IPS-18a (cell line): ENCODE results near the gene XPO4.
A peak's percentile ranks its signal among the peaks of the same experiment; 100 is the strongest.

Experiments used
- H3K27ac ChIP-seq: one replicate; pipeline ENCODE4 v1.5.1; 2013; ENCODE audit warnings: low read length
- H3K27me3 ChIP-seq: one replicate; pipeline ENCODE4 v1.6.1; 2013; ENCODE audit warnings: mild to moderate bottlenecking, low read length; ENCODE audit not compliant: control insufficient read depth, insufficient read depth
- H3K36me3 ChIP-seq: one replicate; pipeline ENCODE4 v1.6.1; 2013; ENCODE audit warnings: low read depth, low read length; ENCODE audit not compliant: control insufficient read depth
- H3K4me1 ChIP-seq: one replicate; pipeline ENCODE4 v1.6.1; 2013; ENCODE audit warnings: low read depth, low read length; ENCODE audit not compliant: control insufficient read depth
- H3K4me3 ChIP-seq: one replicate; pipeline ENCODE4 v1.5.1; 2013; ENCODE audit warnings: low read length
- H3K9ac ChIP-seq: one replicate; pipeline ENCODE4 v1.6.1; 2013; ENCODE audit warnings: mild to moderate bottlenecking, low read length, moderate library complexity
- H3K9me3 ChIP-seq: one replicate; pipeline ENCODE4 v1.6.1; 2013; ENCODE audit warnings: low read depth, low read length; ENCODE audit not compliant: control insufficient read depth

Gene XPO4

GRCh38 chr13:20778311-20778710, 124.2 kb downstream of the XPO4 start:
- Histone ChIP-seq H3K27me3 (no peaks in the 10 kb centered on the region), H3K4me1 (no peaks in the 10 kb centered on the region), H3K9ac (no peak overlapping the region), H3K9me3 (no peaks in the 10 kb centered on the region), H3K27ac (no peak overlapping the region), H3K36me3 (peaks cover 14% of the 10 kb centered on the region), H3K4me3 (no peak overlapping the region)

- Histone ChIP-seq H3K9ac (no peak overlapping the region), H3K36me3 (peaks cover 2% of the 10 kb centered on the region), H3K4me3 (no peak overlapping the region), H3K4me1 (peaks cover 6% of the 10 kb centered on the region), H3K27me3 (no peaks in the 10 kb centered on the region), H3K27ac (no peak overlapping the region), H3K9me3 (no peaks in the 10 kb centered on the region)
Measured at GRCh38 chr13:20776751-20777150, 125.8 kb downstream of the XPO4 start.

GRCh38 chr13:20775961-20776360, 126.6 kb downstream of the XPO4 start:
- no peaks in the 10 kb centered on the region for H3K36me3 ChIP-seq
- no peak overlapping the region for H3K27ac ChIP-seq
- H3K9ac ChIP-seq = no peak overlapping the region
- no peaks in the 10 kb centered on the region for H3K27me3 ChIP-seq
- peaks cover 6% of the 10 kb centered on the region for H3K4me1 ChIP-seq
- H3K9me3 ChIP-seq = no peaks in the 10 kb centered on the region
- no peak overlapping the region for H3K4me3 ChIP-seq

- Histone ChIP-seq H3K9ac (no peak overlapping the region), H3K4me1 (peaks cover 6% of the 10 kb centered on the region)
Measured at GRCh38 chr13:20774746-20775145, 127.8 kb downstream of the XPO4 start.

GRCh38 chr13:20773194-20774080, 129.1 kb downstream of the XPO4 start, which contains the start of gene EEF1AKMT1:
EEF1AKMT1 (minus strand) TSS chr13:20773961; CDS start chr13:20757598, 16,363 bp downstream.
- H3K4me1 ChIP-seq = peaks cover 6% of the 10 kb centered on the region
- H3K36me3 ChIP-seq = no peaks in the 10 kb centered on the region
- peak within 1 kb of the TSS; percentile 85 for H3K4me3 ChIP-seq
- H3K9me3 ChIP-seq = no peaks in the 10 kb centered on the region
- peak within 1 kb of the TSS; percentile 88 for H3K9ac ChIP-seq
- H3K27me3 ChIP-seq = no peaks in the 10 kb centered on the region
- peak within 1 kb of the TSS; percentile 84 for H3K27ac ChIP-seq

More at GRCh38 chr13:20774746-20775145, 127.8 kb downstream of the XPO4 start:
- no peak overlapping the region for H3K4me3 ChIP-seq
- H3K27me3 ChIP-seq = no peaks in the 10 kb centered on the region
- H3K27ac ChIP-seq = no peak overlapping the region
- no peaks in the 10 kb centered on the region for H3K36me3 ChIP-seq
- H3K9me3 ChIP-seq = no peaks in the 10 kb centered on the region

- Histone ChIP-seq H3K36me3 (no peaks in the 10 kb centered on the region), H3K4me1 (peaks cover 6% of the 10 kb centered on the region), H3K4me3 (peak overlapping the region; percentile 85), H3K9me3 (no peaks in the 10 kb centered on the region), H3K9ac (peak overlapping the region; percentile 88), H3K27ac (no peak overlapping the region), H3K27me3 (no peaks in the 10 kb centered on the region)
Measured at GRCh38 chr13:20772401-20773131, 130.0 kb downstream of the XPO4 start.

- Histone ChIP-seq H3K9me3 (no peaks in the 10 kb centered on the region), H3K9ac (no peak overlapping the region), H3K4me1 (peaks cover 6% of the 10 kb centered on the region), H3K27me3 (no peaks in the 10 kb centered on the region), H3K36me3 (no peaks in the 10 kb centered on the region), H3K4me3 (no peak overlapping the region), H3K27ac (no peak overlapping the region)
Measured at GRCh38 chr13:20769834-20770233, 132.7 kb downstream of the XPO4 start.

GRCh38 chr13:20769091-20769490, 133.5 kb downstream of the XPO4 start:
- Histone ChIP-seq H3K36me3 (no peaks in the 10 kb centered on the region), H3K27ac (no peak overlapping the region), H3K27me3 (no peaks in the 10 kb centered on the region), H3K9ac (no peak overlapping the region), H3K4me1 (peaks cover 6% of the 10 kb centered on the region), H3K4me3 (no peak overlapping the region), H3K9me3 (no peaks in the 10 kb centered on the region)

GRCh38 chr13:20767309-20767943, 135.1 kb downstream of the XPO4 start:
- Histone ChIP-seq H3K9me3 (no peaks in the 10 kb centered on the region), H3K36me3 (no peaks in the 10 kb centered on the region), H3K27ac (no peak overlapping the region), H3K9ac (no peak overlapping the region), H3K4me3 (no peak overlapping the region), H3K4me1 (peaks cover under 1% of the 10 kb centered on the region), H3K27me3 (no peaks in the 10 kb centered on the region)

- Histone ChIP-seq H3K4me3 (no peak overlapping the region), H3K9ac (no peak overlapping the region), H3K4me1 (peaks cover 6% of the 10 kb centered on the region), H3K27ac (no peak overlapping the region), H3K27me3 (no peaks in the 10 kb centered on the region), H3K36me3 (no peaks in the 10 kb centered on the region), H3K9me3 (peaks cover 5% of the 10 kb centered on the region)
Measured at GRCh38 chr13:20760872-20761271, 141.7 kb downstream of the XPO4 start.

GRCh38 chr13:20754009-20754408, 148.5 kb downstream of the XPO4 start:
- H3K27ac ChIP-seq = no peak overlapping the region
- peaks cover 18% of the 10 kb centered on the region for H3K9me3 ChIP-seq
- H3K36me3 ChIP-seq = no peaks in the 10 kb centered on the region
- peaks cover 6% of the 10 kb centered on the region for H3K4me1 ChIP-seq
- no peaks in the 10 kb centered on the region for H3K27me3 ChIP-seq
- H3K4me3 ChIP-seq = no peak overlapping the region
- no peak overlapping the region for H3K9ac ChIP-seq
